ENCODE measurements around the gene ENTR1.

GRCh38 chr9:136441681-136442245 lies 31.3 kb upstream of the ENTR1 start:
- TF ChIP-seq CTCF (IDR thresholded peaks at IDR 0.05): no peak
- no peak for TF ChIP-seq POLR2AphosphoS5 (IDR thresholded peaks at IDR 0.05; ENCODE audit: insufficient read depth in 1 of 2, low read depth in 1 of 2)
- no peak for TF ChIP-seq POLR2A (IDR thresholded peaks at IDR 0.05)

All from vagina (tissue), 2 donors.